DMS 273 (cell line): ENCODE data around the gene ANAPC15.

Experiments
- DNase-seq: peaks from one replicate; lab custom pipeline; 2025; ENCODE audit not compliant: unreplicated experiment; lab: John Stamatoyannopoulos, UW

Gene ANAPC15

DNA sequence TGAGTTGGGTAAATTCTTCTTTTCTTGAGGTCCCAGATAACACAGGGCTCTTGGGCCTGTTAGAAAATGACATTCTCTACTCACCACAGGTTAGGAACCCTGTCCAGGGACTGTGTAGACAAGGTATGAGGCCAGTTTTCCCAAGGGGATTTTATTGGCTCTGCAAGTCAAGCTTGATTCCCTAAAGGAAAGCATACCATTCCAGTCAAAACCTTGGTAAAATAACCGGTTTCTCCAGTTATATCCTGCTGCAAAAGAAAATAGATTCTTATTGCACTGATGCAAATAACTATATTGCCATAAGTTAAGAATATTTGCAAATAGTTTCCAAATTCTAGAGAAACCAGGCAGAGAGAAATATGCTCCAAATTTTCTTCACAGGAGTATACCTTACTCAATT, 13.5 kb upstream of the ANAPC15 start:
- no peak for DNase-seq

- DNase-seq, result no peak
These were observed 11.6 kb upstream of the ANAPC15 start for GRCh38 chr11:72124046-72124445.

GRCh38 chr11:72123117-72123653, 10.7 kb upstream of the ANAPC15 start:
- no peak for DNase-seq

DNA sequence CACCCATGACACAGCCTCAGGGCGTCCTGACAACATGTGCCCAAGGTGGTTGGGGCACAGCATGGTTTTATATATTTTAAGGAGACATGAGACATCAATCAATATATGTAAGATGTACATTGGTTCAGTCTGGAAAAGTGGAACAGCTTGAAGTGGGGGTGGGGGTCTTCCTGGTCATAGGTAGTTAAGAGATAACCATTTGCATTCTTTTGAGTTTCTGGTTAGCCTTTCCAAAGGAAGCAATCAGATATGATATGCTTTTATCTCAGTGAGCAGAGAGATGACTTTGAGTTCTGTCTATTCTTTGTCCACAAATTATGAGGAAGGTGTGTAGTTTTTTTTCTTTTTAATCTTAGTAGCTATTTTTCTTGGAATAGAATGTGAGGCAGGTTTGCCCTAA, 10.1 kb upstream of the ANAPC15 start:
- no peak for DNase-seq

GRCh38 chr11:72120930-72121329, 8.4 kb upstream of the ANAPC15 start:
- DNase-seq, result no peak

DNA sequence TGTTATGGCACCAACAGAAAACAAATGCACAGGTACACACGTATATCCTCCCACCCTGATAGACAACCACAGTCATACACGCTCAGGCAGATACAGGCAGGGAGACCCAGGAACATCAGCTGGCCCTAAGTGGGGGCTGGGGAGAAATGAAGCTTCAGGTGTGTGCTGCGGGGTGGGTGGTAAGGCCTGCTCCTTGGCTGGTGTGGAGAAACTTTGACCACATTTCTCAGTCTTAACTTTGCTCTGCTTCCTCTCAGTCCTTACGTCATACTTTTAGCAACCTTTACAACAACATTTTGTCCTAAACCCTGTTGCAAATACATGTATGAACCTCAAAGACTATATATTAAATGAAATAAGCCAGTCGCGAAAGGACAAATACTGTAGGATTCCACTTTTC, 6.7 kb upstream of the ANAPC15 start:
- no peak for DNase-seq

GRCh38 chr11:72116019-72116755, 3.7 kb upstream of the ANAPC15 start:
- no peak for DNase-seq

GRCh38 chr11:72114570-72114969, 2.1 kb upstream of the ANAPC15 start:
- no peak for DNase-seq

GRCh38 chr11:72112978-72113808, 698 bp upstream of the ANAPC15 start:
- peak; percentile 26 for DNase-seq

DNA sequence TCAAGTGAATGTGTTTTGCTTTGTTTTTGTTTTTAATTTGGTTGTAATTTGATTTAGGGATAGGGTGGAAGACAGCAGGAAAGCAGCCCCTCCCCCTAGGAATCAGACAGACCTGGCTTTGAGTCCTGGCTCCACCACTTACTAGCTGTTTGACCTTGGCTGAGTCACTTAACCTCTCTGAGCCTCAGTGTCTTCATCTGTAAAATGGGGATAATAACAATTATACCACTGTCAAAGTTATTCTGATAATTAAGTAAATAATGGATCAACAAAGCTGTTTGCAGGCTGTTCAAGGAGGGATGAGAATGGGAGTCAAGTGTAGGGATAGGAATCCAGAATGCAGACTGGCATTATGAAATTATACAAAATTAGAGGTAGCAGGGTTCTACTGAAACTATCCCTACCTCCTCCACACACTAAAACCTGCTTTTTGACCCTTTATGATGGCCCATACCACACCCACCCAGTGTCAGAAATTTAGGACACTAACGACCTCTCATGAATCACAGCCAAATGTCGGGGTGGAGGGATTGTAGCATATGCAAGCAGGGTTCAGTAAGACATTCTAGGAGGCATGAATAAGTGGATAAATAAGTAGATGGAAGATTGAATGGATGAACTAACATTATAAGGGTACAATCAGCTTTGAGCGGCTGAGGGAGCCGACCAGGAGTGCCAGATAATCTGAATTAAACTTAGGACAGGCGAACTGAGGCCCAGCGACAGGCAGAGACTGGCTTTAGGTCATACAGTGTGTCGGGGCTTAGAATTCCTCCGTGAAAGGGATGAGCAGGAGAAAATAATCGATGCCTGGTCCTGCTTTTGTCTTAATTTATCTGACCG, 974 bp downstream of the ANAPC15 start:
- DNase-seq, result no peak

- no peak for DNase-seq
These were observed 6.6 kb downstream of the ANAPC15 start, which contains the start of gene TOMT for GRCh38 chr11:72105888-72106287. Gene TOMT (plus strand): TSS chr11:72105924. CDS start chr11:72105952, 28 bp downstream.

GRCh38 chr11:72103754-72104167, 8.7 kb downstream of the ANAPC15 start:
- no peak for DNase-seq

- DNase-seq, result peak; percentile 98
These were observed 9.3 kb downstream of the ANAPC15 start, which contains the start of gene LAMTOR1 for GRCh38 chr11:72102946-72103753. Gene LAMTOR1 (minus strand): TSS chr11:72103297. CDS start chr11:72103224, 73 bp downstream.

DNA sequence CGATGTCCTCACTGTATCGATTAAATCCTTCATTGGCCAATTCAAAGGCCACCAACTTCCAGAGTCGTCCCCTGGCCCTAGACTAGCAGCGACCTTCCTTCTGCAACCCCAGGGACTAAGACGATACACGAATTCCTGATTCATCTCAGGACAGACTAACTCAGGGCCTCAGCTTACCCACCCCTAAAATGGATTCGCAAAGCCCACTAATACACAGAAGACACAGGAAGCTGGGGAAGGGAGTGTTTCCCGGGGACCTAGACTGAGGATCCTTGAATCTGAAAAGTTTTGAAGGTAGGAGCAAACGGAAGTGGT, 9.9 kb downstream of the ANAPC15 start:
- no peak for DNase-seq

DNA sequence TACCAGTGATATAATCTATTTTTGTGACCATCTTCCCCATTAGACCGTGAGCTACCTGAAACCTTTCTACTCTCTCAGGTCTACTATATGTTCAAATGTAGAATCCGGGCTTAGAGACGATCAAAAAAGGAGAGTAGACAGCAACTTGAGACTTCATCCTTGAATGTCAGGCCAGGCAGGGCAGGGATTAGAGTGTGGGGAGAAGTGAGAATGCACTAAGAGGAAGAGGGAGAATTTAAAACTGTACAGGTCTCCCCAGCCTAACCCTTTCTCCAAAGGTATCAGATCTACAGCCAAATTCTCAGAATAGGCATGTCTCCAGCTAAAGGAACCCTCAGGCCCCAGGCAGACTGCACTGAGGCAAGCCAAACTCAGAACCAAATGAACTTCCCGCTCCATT, 10.3 kb downstream of the ANAPC15 start:
- no peak for DNase-seq

GRCh38 chr11:72100462-72100861, 12.0 kb downstream of the ANAPC15 start:
- DNase-seq, result no peak

GRCh38 chr11:72100009-72100408, 12.5 kb downstream of the ANAPC15 start:
- DNase-seq, result no peak

DNA sequence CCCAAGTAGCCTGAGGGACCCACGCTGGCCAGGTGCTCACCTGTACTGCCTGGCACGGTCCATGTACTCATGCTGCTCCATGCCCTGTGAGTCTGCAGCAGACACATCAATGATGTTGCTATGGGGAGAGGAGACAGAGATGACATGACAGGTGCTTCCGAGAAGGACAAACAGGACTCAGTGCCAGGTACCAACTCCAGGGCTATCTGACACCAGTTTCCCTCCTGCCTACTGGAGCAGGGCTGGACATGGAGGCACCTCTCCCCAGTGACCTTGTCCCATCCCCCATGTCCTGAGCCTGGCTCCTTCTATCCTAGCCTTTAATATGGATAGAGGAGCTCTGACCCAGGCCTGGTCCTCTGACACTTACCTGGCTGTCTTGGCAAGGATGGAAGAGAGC, 13.8 kb downstream of the ANAPC15 start:
- DNase-seq, result no peak

DNA sequence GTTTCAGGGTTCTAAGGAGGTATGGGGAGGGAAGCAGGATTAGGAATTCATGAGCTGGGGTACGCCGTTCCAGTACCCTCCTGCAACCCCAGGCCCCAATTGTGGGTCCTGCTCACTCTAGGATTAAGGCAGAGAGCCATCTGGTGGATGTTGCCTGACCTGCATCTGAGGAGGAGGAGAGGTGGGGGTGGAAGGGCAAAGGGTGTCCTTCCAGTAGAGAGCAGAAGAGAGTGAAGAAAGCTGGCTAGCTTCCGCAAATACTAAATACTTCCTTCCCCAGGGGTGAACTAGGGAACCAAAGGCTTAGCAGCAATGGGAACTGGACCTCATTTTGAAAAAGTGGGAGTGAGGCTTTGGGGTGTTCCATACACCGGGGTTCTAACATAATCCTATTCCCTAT, 21.2 kb downstream of the ANAPC15 start:
- DNase-seq, result peak; percentile 74

DNA sequence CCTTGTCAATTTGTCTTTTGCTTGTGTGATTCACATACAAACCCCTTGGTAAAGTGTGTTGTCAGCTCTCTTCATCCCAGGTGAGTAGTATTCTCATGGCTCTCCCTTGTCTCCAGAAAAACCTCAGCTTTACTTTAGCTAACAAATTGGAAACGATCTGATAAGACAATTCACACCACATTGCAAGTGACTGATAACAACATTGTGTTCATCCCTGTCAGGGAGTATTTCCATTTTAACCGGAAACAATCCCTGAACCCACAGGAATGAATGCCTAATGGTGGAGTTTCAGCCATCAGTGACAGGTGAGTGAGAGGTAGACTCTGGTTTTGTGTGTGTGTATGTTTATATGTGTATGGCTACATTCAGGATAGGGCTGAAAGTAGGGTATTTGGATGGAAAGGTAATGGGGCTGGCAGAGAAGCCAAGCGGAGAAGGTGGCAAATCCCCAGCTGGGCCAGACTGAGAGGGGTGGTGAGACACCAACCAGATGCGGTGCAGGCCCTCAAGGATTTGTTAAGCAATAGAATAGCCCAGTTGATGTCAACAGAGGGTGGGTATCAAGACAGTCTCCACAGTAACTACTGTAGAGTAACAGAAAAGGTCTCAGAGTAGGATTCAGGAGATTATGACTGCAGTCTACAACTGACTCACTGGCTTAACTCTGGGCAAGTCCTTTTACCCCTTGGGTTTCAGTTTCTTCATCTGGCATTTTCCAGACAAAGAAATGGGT, 24.3 kb downstream of the ANAPC15 start:
- no peak for DNase-seq
